Coronary artery (tissue), 2 donors: ENCODE data around the gene P2RY4.
"Not testable (repeated sequence)": the region's sequence is repeated elsewhere in the genome, so short reads cannot be mapped to it uniquely, and the experiment has no call there.

ENCODE experiments used
- DNase-seq: peaks from one replicate; pipeline ENCODE4 v3.0.0-alpha.2; 2017; ENCODE audit warnings: low spot score
- H3K27ac ChIP-seq, 2 donors: fragments of 200-600 bp; sonication (generic); one replicate each; pipeline ENCODE4 v1.5.1; 2016 to 2019
- H3K4me3 ChIP-seq: fragments of 200-600 bp; sonication (generic); 2 replicates; pipeline ENCODE4 v1.5.1; 2016; ENCODE audit warnings: mild to moderate bottlenecking, moderate library complexity
- TF ChIP-seq, protein P1 (sequence below): fragments of 200-600 bp; sonication (generic); IDR thresholded peaks from one replicate; pipeline ENCODE4 v1.5.1; 2019; ENCODE audit warnings: antibody characterized with exemption

Gene P2RY4

DNA sequence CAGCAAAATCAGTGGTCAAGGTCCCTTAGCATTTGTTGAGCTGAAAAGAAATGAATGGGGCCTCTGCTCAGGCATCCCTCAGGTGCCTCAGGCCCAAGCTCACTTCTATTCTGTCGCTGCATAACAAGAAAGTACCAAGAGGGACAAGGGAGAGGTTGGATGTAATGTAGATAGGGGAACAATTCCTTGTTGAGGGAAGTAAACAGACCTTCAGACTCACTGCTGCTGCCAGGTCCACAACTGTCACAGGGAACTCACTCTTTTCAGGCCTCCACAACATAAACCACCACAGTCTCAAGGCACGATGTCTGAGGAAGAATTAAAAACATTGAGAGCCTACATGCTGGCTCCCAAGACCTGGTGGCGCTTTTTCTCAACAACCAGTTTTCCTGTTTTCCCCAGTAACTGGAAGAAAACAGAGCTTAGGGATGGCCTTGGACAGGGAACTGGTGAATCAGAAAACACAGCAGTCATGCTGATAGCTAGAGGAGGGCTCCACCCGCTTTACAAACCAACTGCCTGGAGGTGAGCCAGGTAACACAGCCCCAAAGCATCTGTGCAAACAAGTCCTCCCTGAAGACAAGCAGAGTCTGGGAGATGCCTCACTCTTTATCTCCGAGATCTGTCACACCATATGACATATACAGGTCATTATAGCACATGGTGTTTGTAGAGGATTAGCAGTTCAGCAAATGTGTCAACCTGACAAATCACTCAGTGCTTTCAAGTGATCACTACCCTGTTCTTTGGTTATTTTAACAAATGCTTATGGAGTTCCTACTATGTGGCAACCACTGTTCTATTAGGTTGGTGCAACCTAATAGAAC is 39.9 kb downstream of the P2RY4 start:
- Histone ChIP-seq H3K27ac (peak overlapping the region in 1 of 2 donors; percentile 13), H3K4me3 (no peak overlapping the region)
- DNase-seq = no peak
- TF ChIP-seq, protein P1, sequence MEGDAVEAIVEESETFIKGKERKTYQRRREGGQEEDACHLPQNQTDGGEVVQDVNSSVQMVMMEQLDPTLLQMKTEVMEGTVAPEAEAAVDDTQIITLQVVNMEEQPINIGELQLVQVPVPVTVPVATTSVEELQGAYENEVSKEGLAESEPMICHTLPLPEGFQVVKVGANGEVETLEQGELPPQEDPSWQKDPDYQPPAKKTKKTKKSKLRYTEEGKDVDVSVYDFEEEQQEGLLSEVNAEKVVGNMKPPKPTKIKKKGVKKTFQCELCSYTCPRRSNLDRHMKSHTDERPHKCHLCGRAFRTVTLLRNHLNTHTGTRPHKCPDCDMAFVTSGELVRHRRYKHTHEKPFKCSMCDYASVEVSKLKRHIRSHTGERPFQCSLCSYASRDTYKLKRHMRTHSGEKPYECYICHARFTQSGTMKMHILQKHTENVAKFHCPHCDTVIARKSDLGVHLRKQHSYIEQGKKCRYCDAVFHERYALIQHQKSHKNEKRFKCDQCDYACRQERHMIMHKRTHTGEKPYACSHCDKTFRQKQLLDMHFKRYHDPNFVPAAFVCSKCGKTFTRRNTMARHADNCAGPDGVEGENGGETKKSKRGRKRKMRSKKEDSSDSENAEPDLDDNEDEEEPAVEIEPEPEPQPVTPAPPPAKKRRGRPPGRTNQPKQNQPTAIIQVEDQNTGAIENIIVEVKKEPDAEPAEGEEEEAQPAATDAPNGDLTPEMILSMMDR = no peak

DNA sequence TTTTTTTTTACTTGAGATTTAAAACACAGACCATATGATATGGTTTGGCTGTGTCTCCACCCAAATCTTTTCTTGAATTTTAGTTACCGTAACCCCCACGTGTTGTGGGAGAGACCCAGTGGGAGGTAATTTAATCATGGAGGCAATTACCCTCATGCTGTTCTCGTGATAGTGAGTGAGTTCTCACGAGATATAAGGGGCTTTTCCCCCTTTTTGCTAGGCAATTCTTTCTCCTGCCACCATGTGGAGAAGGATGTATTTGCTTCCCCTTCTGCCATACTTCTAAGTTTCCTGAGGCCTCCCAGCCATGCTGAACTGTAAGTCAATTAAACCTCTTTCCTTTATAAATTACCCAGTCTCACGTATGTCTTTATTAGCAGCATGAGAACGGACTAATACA is 50.4 kb downstream of the P2RY4 start:
- H3K4me3 ChIP-seq, DNase-seq, H3K27ac ChIP-seq: not testable (repeated sequence)

DNA sequence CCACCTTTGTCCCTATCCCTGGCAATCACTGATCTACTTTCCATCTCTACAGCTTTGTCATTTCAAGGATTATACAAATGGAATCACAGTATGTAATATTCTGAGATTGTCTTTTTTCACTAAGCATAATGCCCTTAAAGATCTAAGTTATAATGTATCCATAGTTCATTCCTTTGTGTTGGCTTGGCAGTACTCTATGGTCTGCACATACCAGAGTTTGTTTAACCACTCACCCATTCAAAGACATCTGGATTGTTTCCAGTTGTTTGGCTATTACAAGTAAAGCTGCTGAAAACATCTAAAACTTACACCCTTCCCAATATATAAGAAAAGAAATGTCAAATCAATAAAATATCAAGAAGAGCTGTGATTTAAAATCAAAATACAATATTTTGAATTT is 51.5 kb downstream of the P2RY4 start:
- DNase-seq = no peak
- Histone ChIP-seq H3K27ac (no peak overlapping the region), H3K4me3 (no peak overlapping the region)
- TF ChIP-seq, protein P1 = no peak
